WTC11 (cell line): ENCODE results near the gene TRABD. TPM values are rescaled to one million over a fixed set of nuclear protein-coding genes. Genes with fewer than 3 reads are reported as not detected.

ENCODE experiments used
- ATAC-seq: fragments of 200-7000 bp; cut with Tn5 transposase; 2 replicates; pipeline ENCODE4 v1.10.0; 2021; ENCODE audit warnings: mild to moderate bottlenecking, moderate library complexity
- CTCF ChIA-PET: fragments of 300-600 bp; sonication (Branson Sonifier 250); formaldehyde crosslinking; loops from one replicate; lab custom pipeline; 2021; ENCODE audit warnings: antibody characterized with exemption; lab: Charles Lee
- POLR2A ChIA-PET: fragments of 350-600 bp; sonication (Branson Sonifier 250); formaldehyde crosslinking; loops from one replicate; lab custom pipeline; 2021; ENCODE audit warnings: antibody characterized with exemption; lab: Charles Lee
- DNase-seq: peaks from one replicate; pipeline ENCODE4 v3.0.0; 2021; ENCODE audit warnings: low spot score
- H3K27ac Mint-ChIP-seq: 2 replicates; pipeline ENCODE4 v1.8.0; 2021; ENCODE audit warnings: mixed read lengths
- H3K27me3 Mint-ChIP-seq: 2 replicates; pipeline ENCODE4 v1.8.0; 2021; ENCODE audit warnings: low read depth, mild to moderate bottlenecking, moderate library complexity, mixed read lengths
- H3K36me3 Mint-ChIP-seq: 2 replicates; pipeline ENCODE4 v1.8.0; 2021; ENCODE audit warnings: mixed read lengths
- H3K4me1 Mint-ChIP-seq: 2 replicates; pipeline ENCODE4 v1.8.0; 2022; ENCODE audit warnings: mixed read lengths
- H3K4me3 Mint-ChIP-seq: 2 replicates; pipeline ENCODE4 v1.8.0; 2021; ENCODE audit warnings: mild to moderate bottlenecking, moderate library complexity, mixed read lengths
- H3K9me3 Mint-ChIP-seq: 2 replicates; pipeline ENCODE4 v1.8.0; 2021; ENCODE audit warnings: mixed read lengths
- ATF1 ChIP-seq: sonication (generic); formaldehyde crosslinking; IDR thresholded peaks from 2 replicates; pipeline ENCODE4 v1.8.1; 2023; ENCODE audit warnings: mild to moderate bottlenecking, moderate library complexity, missing genetic modification reagents
- CBFB ChIP-seq: sonication (generic); formaldehyde crosslinking; IDR thresholded peaks from 2 replicates; pipeline ENCODE4 v1.8.1; 2022; ENCODE audit warnings: mild to moderate bottlenecking, low read depth, missing genetic modification reagents
- ELF4 ChIP-seq: sonication (generic); formaldehyde crosslinking; IDR thresholded peaks from 2 replicates; pipeline ENCODE4 v1.8.1; 2022; ENCODE audit warnings: low read depth, mild to moderate bottlenecking, moderate library complexity, missing genetic modification reagents
- EMX1 ChIP-seq: fragments of 250-450 bp; sonication (Bioruptor Pico); IDR thresholded peaks from 2 replicates; pipeline ENCODE4 v1.8.0; 2021; ENCODE audit warnings: mild to moderate bottlenecking
- ESRRA ChIP-seq: sonication (generic); formaldehyde crosslinking; IDR thresholded peaks from 2 replicates; pipeline ENCODE4 v1.8.1; 2022; ENCODE audit warnings: mild to moderate bottlenecking, missing genetic modification reagents, borderline replicate concordance
- FOXK1 ChIP-seq: sonication (generic); formaldehyde crosslinking; IDR thresholded peaks from 2 replicates; pipeline ENCODE4 v1.8.0; 2022; ENCODE audit warnings: mild to moderate bottlenecking, moderate library complexity, missing genetic modification reagents
- FOXP1 ChIP-seq: sonication (generic); formaldehyde crosslinking; IDR thresholded peaks from 2 replicates; pipeline ENCODE4 v1.8.0; 2022; ENCODE audit warnings: missing genetic modification reagents, mild to moderate bottlenecking, moderate library complexity, borderline replicate concordance
- GTF2I ChIP-seq: fragments of 250-450 bp; sonication (Bioruptor Pico); conservative IDR thresholded peaks from 2 replicates; pipeline ENCODE4 v1.4.0; 2021; ENCODE audit warnings: mild to moderate bottlenecking
- JAZF1 ChIP-seq: fragments of 250-450 bp; sonication (Bioruptor Pico); IDR thresholded peaks from 2 replicates; pipeline ENCODE4 v1.9.0; 2021; ENCODE audit warnings: moderate library complexity, mild to moderate bottlenecking, inconsistent platforms
- JUN ChIP-seq: sonication (generic); formaldehyde crosslinking; IDR thresholded peaks from 2 replicates; pipeline ENCODE4 v1.8.0; 2023; ENCODE audit warnings: mild to moderate bottlenecking, missing genetic modification reagents
- KAT7 ChIP-seq: sonication (generic); formaldehyde crosslinking; IDR thresholded peaks from 2 replicates; pipeline ENCODE4 v1.8.1; 2023; ENCODE audit warnings: missing genetic modification reagents, mild to moderate bottlenecking, borderline replicate concordance
- MYBL2 ChIP-seq: sonication (generic); formaldehyde crosslinking; IDR thresholded peaks from 2 replicates; pipeline ENCODE4 v1.8.1; 2023; ENCODE audit warnings: mild to moderate bottlenecking, moderate library complexity, missing genetic modification reagents
- NR1H2 ChIP-seq: sonication (generic); formaldehyde crosslinking; IDR thresholded peaks from 2 replicates; pipeline ENCODE4 v1.9.0; 2021; ENCODE audit warnings: mild to moderate bottlenecking, moderate library complexity, missing genetic modification reagents
- NR3C1 ChIP-seq: sonication (generic); formaldehyde crosslinking; conservative IDR thresholded peaks from 2 replicates; pipeline ENCODE4 v1.8.1; 2023; ENCODE audit warnings: low read depth, mild to moderate bottlenecking, missing genetic modification reagents
- PRRX2 ChIP-seq: fragments of 250-450 bp; sonication (Bioruptor Pico); IDR thresholded peaks from 2 replicates; pipeline ENCODE4 v1.8.0; 2021; ENCODE audit warnings: mild to moderate bottlenecking
- RELA ChIP-seq: sonication (generic); formaldehyde crosslinking; IDR thresholded peaks from 2 replicates; pipeline ENCODE4 v1.8.1; 2022; ENCODE audit warnings: missing genetic modification reagents, mild to moderate bottlenecking, borderline replicate concordance
- RORB ChIP-seq: fragments of 250-450 bp; sonication (Bioruptor Pico); IDR thresholded peaks from 2 replicates; pipeline ENCODE4 v1.9.0; 2021; ENCODE audit warnings: mild to moderate bottlenecking
- SMAD3 ChIP-seq: sonication (generic); formaldehyde crosslinking; IDR thresholded peaks from 2 replicates; pipeline ENCODE4 v1.8.0; 2022; ENCODE audit warnings: missing genetic modification reagents, mild to moderate bottlenecking, borderline replicate concordance
- SMAD4 ChIP-seq: sonication (generic); formaldehyde crosslinking; IDR thresholded peaks from 2 replicates; pipeline ENCODE4 v1.8.0; 2022; ENCODE audit warnings: mild to moderate bottlenecking, missing genetic modification reagents
- SOX15 ChIP-seq: fragments of 250-450 bp; sonication (Bioruptor Pico); IDR thresholded peaks from 2 replicates; pipeline ENCODE4 v1.9.0; 2021; ENCODE audit warnings: mild to moderate bottlenecking
- ZNF219 ChIP-seq: sonication (generic); formaldehyde crosslinking; IDR thresholded peaks from 2 replicates; pipeline ENCODE4 v1.8.0; 2023; ENCODE audit warnings: missing genetic modification reagents, mild to moderate bottlenecking, borderline replicate concordance
- ZNF263 ChIP-seq: sonication (generic); formaldehyde crosslinking; IDR thresholded peaks from 2 replicates; pipeline ENCODE4 v1.8.1; 2022; ENCODE audit warnings: low read depth, mild to moderate bottlenecking, moderate library complexity, missing genetic modification reagents
- ZNF396 ChIP-seq: fragments of 250-450 bp; sonication (Bioruptor Pico); IDR thresholded peaks from 2 replicates; pipeline ENCODE4 v1.8.0; 2021; ENCODE audit warnings: mild to moderate bottlenecking, moderate library complexity, borderline replicate concordance
- total RNA-seq: library from RNA; stranded (reverse); gene quantifications from 3 replicates; pipeline ENCODE4 v1.2.3, GENCODE V29; 2021
- TF ChIP-seq, protein P1 (sequence below): sonication (generic); formaldehyde crosslinking; IDR thresholded peaks from 2 replicates; pipeline ENCODE4 v1.8.1; 2023; ENCODE audit warnings: mild to moderate bottlenecking, missing genetic modification reagents
- TF ChIP-seq, protein P2 (sequence below): sonication (generic); formaldehyde crosslinking; IDR thresholded peaks from 2 replicates; pipeline ENCODE4 v1.8.1; 2023; ENCODE audit warnings: mild to moderate bottlenecking, missing genetic modification reagents, moderate library complexity
- TF ChIP-seq, protein P3 (sequence below): sonication (generic); formaldehyde crosslinking; IDR thresholded peaks from 2 replicates; pipeline ENCODE4 v1.8.1; 2022; ENCODE audit warnings: low read depth, mild to moderate bottlenecking, moderate library complexity, missing genetic modification reagents, borderline replicate concordance
- TF ChIP-seq, protein P4 (sequence below): sonication (generic); formaldehyde crosslinking; IDR thresholded peaks from 2 replicates; pipeline ENCODE4 v1.8.1; 2022; ENCODE audit warnings: missing genetic modification reagents, borderline replicate concordance
- TF ChIP-seq, protein P5 (sequence below): sonication (generic); formaldehyde crosslinking; IDR thresholded peaks from 2 replicates; pipeline ENCODE4 v1.8.0; 2023; ENCODE audit warnings: mild to moderate bottlenecking, missing genetic modification reagents

TRABD gene
- total RNA-seq, 1 experiment from 2014 or later: 90.4 TPM

DNA sequence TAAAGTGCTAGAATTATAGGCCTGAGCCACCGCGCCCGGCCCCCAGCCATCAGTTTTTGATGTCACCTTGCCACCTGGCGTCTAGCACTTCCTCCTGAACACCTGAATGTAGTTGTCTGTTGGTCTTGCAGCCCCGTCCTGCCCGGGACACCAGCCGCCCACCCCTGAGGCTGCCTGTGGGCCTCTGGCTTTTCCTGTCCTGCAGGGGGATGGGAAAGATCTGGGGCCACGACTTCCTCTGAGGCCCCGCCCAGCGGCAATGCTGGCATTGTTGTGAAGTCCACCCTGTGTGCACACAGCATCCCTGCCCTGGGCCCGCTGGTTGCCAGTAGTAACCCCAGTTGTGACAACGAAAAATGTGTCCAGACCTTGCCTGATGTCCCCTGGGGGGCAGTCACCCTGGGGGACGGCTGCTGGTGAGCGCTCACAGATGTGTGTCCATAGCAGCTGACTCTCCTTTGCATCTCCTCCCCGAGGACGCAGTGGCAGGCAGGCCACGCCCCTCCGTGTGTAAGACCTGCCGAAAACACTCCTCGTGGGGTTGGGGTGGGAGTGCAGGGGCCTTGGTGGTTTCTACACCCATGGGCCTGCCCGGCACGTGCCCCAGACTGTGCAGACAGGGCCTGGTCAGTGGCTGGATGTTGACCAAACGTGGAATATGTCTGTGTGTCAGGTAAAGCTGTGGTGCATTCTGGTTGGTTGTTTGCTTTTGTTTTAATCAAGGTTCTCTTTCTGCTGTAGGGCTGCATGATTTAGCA lies 21.8 kb downstream of the TRABD start:
- no peaks in the 10 kb centered on the region for H3K27me3 Mint-ChIP-seq
- no peak for DNase-seq
- CTCF ChIA-PET: interaction anchor here (0.8 to 3.0 kb wide), 13 partner anchors 9 to 440 kb away, joined by 3 to 19 read pairs (median 4); partner anchors contain the start of genes ALG12, CRELD2 and SCO2
- peaks cover 32% of the 10 kb centered on the region for H3K36me3 Mint-ChIP-seq
- H3K4me1 Mint-ChIP-seq: peaks cover 1% of the 10 kb centered on the region
- H3K4me3 Mint-ChIP-seq: no peak overlapping the region
- no peak overlapping the region for H3K27ac Mint-ChIP-seq
- ATAC-seq: no peak
- POLR2A ChIA-PET: no interaction called here
- TF ChIP-seq ZNF219 (CRISPR knock-in tag): no peak
- no peak for TF ChIP-seq SMAD4
- no peak for TF ChIP-seq EMX1
- TF ChIP-seq, protein P1, sequence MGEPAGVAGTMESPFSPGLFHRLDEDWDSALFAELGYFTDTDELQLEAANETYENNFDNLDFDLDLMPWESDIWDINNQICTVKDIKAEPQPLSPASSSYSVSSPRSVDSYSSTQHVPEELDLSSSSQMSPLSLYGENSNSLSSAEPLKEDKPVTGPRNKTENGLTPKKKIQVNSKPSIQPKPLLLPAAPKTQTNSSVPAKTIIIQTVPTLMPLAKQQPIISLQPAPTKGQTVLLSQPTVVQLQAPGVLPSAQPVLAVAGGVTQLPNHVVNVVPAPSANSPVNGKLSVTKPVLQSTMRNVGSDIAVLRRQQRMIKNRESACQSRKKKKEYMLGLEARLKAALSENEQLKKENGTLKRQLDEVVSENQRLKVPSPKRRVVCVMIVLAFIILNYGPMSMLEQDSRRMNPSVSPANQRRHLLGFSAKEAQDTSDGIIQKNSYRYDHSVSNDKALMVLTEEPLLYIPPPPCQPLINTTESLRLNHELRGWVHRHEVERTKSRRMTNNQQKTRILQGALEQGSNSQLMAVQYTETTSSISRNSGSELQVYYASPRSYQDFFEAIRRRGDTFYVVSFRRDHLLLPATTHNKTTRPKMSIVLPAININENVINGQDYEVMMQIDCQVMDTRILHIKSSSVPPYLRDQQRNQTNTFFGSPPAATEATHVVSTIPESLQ (CRISPR knock-in tag): no peak
- TF ChIP-seq ESRRA (CRISPR knock-in tag): no peak
- no peak for TF ChIP-seq CBFB (CRISPR knock-in tag)
- TF ChIP-seq SOX15 (CRISPR knock-in tag): no peak
- no peak for TF ChIP-seq ZNF263 (CRISPR knock-in tag)
- no peak for TF ChIP-seq JUN (CRISPR knock-in tag)
- TF ChIP-seq KAT7: no peak
- no peak for TF ChIP-seq FOXP1 (CRISPR knock-in tag)
- no peak for TF ChIP-seq ATF1
- TF ChIP-seq, protein P2, sequence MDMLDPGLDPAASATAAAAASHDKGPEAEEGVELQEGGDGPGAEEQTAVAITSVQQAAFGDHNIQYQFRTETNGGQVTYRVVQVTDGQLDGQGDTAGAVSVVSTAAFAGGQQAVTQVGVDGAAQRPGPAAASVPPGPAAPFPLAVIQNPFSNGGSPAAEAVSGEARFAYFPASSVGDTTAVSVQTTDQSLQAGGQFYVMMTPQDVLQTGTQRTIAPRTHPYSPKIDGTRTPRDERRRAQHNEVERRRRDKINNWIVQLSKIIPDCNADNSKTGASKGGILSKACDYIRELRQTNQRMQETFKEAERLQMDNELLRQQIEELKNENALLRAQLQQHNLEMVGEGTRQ (CRISPR knock-in tag): no peak
- TF ChIP-seq PRRX2: no peak
- TF ChIP-seq RORB (CRISPR knock-in tag): no peak
- no peak for TF ChIP-seq GTF2I (CRISPR knock-in tag)
- no peak for TF ChIP-seq NR1H2 (CRISPR knock-in tag)
- no peak for TF ChIP-seq MYBL2 (CRISPR knock-in tag)
- no peak for TF ChIP-seq JAZF1 (CRISPR knock-in tag)
- TF ChIP-seq FOXK1 (CRISPR knock-in tag): no peak
- peaks cover 4% of the 10 kb centered on the region; the same call in 1 of the 2 replicates for H3K9me3 Mint-ChIP-seq

DNA sequence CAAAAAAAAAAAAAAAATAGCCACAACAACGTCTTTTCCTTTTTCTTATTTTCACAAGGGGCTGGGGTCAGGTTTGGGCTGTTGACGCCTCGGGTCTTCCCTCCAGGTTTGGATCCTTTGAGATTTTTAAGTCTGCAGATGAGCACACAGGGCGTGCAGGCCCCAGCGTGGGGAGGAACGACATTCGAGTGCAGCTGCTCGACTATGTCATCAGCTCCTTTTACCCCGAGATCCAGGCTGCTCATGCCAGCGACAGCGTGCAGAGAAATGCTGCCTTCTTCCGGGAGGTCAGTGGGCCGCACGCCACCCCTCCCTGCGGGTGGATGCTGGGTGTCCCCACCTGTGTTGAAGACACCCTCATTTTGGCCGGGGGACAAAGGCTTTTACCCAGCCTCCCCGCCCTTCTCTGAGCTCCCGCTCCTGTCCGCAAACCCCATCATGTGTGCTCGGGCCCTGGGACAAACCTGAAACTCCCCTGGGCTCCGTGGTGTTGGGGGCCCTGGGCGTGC lies 22.8 kb downstream of the TRABD start:
- POLR2A ChIA-PET: no interaction called here
- Mint-ChIP-seq H3K36me3 (peaks cover 35% of the 10 kb centered on the region), H3K4me3 (no peak overlapping the region), H3K27me3 (no peaks in the 10 kb centered on the region), H3K9me3 (peaks cover under 1% of the 10 kb centered on the region; the same call in 1 of the 2 replicates), H3K4me1 (no peaks in the 10 kb centered on the region), H3K27ac (no peak overlapping the region)
- CTCF ChIA-PET: interaction anchor here (0.7 to 1.7 kb wide), 7 partner anchors 8 to 490 kb away, joined by 3 to 6 read pairs (median 4); no protein-coding TSS in a partner anchor
- no peak for DNase-seq
- ATAC-seq: no peak
- TF ChIP-seq ZNF396 (CRISPR knock-in tag) (no peak), RELA (CRISPR knock-in tag) (no peak), ZNF263 (CRISPR knock-in tag) (no peak), KAT7 (no peak), ELF4 (CRISPR knock-in tag) (no peak), SMAD3 (CRISPR knock-in tag) (no peak), NR3C1 (no peak)
- TF ChIP-seq, protein P3, sequence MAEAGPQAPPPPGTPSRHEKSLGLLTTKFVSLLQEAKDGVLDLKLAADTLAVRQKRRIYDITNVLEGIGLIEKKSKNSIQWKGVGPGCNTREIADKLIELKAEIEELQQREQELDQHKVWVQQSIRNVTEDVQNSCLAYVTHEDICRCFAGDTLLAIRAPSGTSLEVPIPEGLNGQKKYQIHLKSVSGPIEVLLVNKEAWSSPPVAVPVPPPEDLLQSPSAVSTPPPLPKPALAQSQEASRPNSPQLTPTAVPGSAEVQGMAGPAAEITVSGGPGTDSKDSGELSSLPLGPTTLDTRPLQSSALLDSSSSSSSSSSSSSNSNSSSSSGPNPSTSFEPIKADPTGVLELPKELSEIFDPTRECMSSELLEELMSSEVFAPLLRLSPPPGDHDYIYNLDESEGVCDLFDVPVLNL (CRISPR knock-in tag): no peak
- TF ChIP-seq, protein P4, sequence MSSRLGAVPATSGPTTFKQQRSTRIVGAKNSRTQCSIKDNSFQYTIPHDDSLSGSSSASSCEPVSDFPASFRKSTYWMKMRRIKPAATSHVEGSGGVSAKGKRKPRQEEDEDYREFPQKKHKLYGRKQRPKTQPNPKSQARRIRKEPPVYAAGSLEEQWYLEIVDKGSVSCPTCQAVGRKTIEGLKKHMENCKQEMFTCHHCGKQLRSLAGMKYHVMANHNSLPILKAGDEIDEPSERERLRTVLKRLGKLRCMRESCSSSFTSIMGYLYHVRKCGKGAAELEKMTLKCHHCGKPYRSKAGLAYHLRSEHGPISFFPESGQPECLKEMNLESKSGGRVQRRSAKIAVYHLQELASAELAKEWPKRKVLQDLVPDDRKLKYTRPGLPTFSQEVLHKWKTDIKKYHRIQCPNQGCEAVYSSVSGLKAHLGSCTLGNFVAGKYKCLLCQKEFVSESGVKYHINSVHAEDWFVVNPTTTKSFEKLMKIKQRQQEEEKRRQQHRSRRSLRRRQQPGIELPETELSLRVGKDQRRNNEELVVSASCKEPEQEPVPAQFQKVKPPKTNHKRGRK: no peak
- TF ChIP-seq, protein P5, sequence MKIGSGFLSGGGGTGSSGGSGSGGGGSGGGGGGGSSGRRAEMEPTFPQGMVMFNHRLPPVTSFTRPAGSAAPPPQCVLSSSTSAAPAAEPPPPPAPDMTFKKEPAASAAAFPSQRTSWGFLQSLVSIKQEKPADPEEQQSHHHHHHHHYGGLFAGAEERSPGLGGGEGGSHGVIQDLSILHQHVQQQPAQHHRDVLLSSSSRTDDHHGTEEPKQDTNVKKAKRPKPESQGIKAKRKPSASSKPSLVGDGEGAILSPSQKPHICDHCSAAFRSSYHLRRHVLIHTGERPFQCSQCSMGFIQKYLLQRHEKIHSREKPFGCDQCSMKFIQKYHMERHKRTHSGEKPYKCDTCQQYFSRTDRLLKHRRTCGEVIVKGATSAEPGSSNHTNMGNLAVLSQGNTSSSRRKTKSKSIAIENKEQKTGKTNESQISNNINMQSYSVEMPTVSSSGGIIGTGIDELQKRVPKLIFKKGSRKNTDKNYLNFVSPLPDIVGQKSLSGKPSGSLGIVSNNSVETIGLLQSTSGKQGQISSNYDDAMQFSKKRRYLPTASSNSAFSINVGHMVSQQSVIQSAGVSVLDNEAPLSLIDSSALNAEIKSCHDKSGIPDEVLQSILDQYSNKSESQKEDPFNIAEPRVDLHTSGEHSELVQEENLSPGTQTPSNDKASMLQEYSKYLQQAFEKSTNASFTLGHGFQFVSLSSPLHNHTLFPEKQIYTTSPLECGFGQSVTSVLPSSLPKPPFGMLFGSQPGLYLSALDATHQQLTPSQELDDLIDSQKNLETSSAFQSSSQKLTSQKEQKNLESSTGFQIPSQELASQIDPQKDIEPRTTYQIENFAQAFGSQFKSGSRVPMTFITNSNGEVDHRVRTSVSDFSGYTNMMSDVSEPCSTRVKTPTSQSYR: no peak
